OCI-LY1 (cell line): ENCODE results near the gene EME2.

Experiments used
- H2AFZ ChIP-seq: fragments of 200-600 bp; sonication (generic), shearing (Covaris generic); 2 replicates; pipeline ENCODE4 v1.6.0; 2014; ENCODE audit warnings: antibody characterized with exemption, mild to moderate bottlenecking, low read length
- H3F3A ChIP-seq: fragments of 200-600 bp; sonication (generic), shearing (Covaris generic); 2 replicates; pipeline ENCODE4 v1.6.0; 2014; ENCODE audit warnings: mild to moderate bottlenecking, antibody characterized with exemption, low read length, moderate library complexity; ENCODE audit not compliant: insufficient read depth
- H3K27ac ChIP-seq: fragments of 200-600 bp; sonication (generic); 2 replicates; pipeline ENCODE4 v1.5.1; 2014; ENCODE audit warnings: low read length, mixed run types, mild to moderate bottlenecking, low read depth; ENCODE audit not compliant: poor library complexity, severe bottlenecking
- H3K27me3 ChIP-seq: fragments of 200-600 bp; sonication (generic); 2 replicates; pipeline ENCODE4 v1.6.0; 2014; ENCODE audit warnings: antibody characterized with exemption, mild to moderate bottlenecking, low read length, moderate library complexity; ENCODE audit not compliant: insufficient read depth
- H3K36me3 ChIP-seq: fragments of 200-600 bp; sonication (generic); 2 replicates; pipeline ENCODE4 v1.6.1; 2014; ENCODE audit warnings: mild to moderate bottlenecking, antibody characterized with exemption, low read length, moderate library complexity, mixed read lengths; ENCODE audit not compliant: insufficient read depth
- H3K4me1 ChIP-seq: fragments of 200-600 bp; sonication (generic); 2 replicates; pipeline ENCODE4 v1.5.1; 2014; ENCODE audit warnings: mild to moderate bottlenecking, low read length, moderate library complexity; ENCODE audit not compliant: insufficient read depth, severe bottlenecking
- H3K4me2 ChIP-seq: fragments of 200-600 bp; sonication (generic), shearing (Covaris generic); 2 replicates; pipeline ENCODE4 v1.6.1; 2014; ENCODE audit warnings: low read length
- H3K4me3 ChIP-seq: fragments of 200-600 bp; sonication (generic); 2 replicates; pipeline ENCODE4 v1.5.1; 2014; ENCODE audit warnings: low read length, low read depth, mild to moderate bottlenecking, mixed read lengths; ENCODE audit not compliant: poor library complexity, severe bottlenecking
- H3K79me2 ChIP-seq: fragments of 200-600 bp; shearing (Covaris generic); 2 replicates; pipeline ENCODE4 v1.6.1; 2016; ENCODE audit warnings: mixed run types, low read length, mixed read lengths; ENCODE audit not compliant: insufficient read depth
- H3K9ac ChIP-seq: fragments of 200-600 bp; sonication (generic), shearing (Covaris generic); 2 replicates; pipeline ENCODE4 v1.6.1; 2014; ENCODE audit warnings: mild to moderate bottlenecking, low read length, mixed read lengths
- H3K9me2 ChIP-seq: fragments of 200-600 bp; sonication (generic), shearing (Covaris generic); 2 replicates; pipeline ENCODE4 v1.6.1; 2014; ENCODE audit warnings: low read depth, mild to moderate bottlenecking, low read length, mixed read lengths
- H3K9me3 ChIP-seq: fragments of 200-600 bp; shearing (Covaris generic); 2 replicates; pipeline ENCODE4 v1.6.1; 2014; ENCODE audit warnings: low read length, mixed read lengths
- H4K20me1 ChIP-seq: fragments of 200-600 bp; sonication (generic), shearing (Covaris generic); 2 replicates; pipeline ENCODE4 v1.6.0; 2016; ENCODE audit warnings: mild to moderate bottlenecking, low read length; ENCODE audit not compliant: insufficient read depth
- CTCF ChIP-seq: fragments of 200-600 bp; sonication (generic), shearing (Covaris generic); IDR thresholded peaks from 2 replicates; pipeline ENCODE4 v1.5.1; 2017; ENCODE audit warnings: mild to moderate bottlenecking, antibody characterized with exemption, low read length, moderate library complexity, mixed read lengths
- EZH2 ChIP-seq: fragments of 200-600 bp; sonication (generic), shearing (Covaris generic); IDR thresholded peaks from 2 replicates; pipeline ENCODE4 v1.8.0; 2017; ENCODE audit warnings: borderline replicate concordance, mixed run types, mild to moderate bottlenecking, antibody characterized with exemption, low read length, moderate library complexity, mixed read lengths

The EME2 gene

GRCh38 chr16:1767116-1767994 lies 5.3 kb upstream of the EME2 start:
- Histone ChIP-seq H3K9ac (no peak overlapping the region), H3K4me2 (no peak overlapping the region), H3F3A (no peaks in the 10 kb centered on the region), H3K27me3 (no peaks in the 10 kb centered on the region), H3K9me2 (no peaks in the 10 kb centered on the region), H3K36me3 (peaks cover 78% of the 10 kb centered on the region), H4K20me1 (no peaks in the 10 kb centered on the region), H3K9me3 (no peaks in the 10 kb centered on the region), H2AFZ (no peak overlapping the region), H3K4me1 (peaks cover 10% of the 10 kb centered on the region), H3K79me2 (0 out of 2 replicates have a peak, but pooled peaks cover 3% of the 10 kb centered on the region), H3K4me3 (no peak overlapping the region), H3K27ac (no peak overlapping the region)
- no peak for TF ChIP-seq EZH2
- no peak for TF ChIP-seq CTCF

GRCh38 chr16:1768061-1768766 lies 4.4 kb upstream of the EME2 start:
- Histone ChIP-seq H3K27ac (no peak overlapping the region), H3K4me2 (no peak overlapping the region), H3K4me1 (peaks cover 10% of the 10 kb centered on the region), H3F3A (no peaks in the 10 kb centered on the region), H2AFZ (no peak overlapping the region), H3K9me2 (no peaks in the 10 kb centered on the region), H3K27me3 (no peaks in the 10 kb centered on the region), H3K36me3 (peaks cover 70% of the 10 kb centered on the region), H3K4me3 (no peak overlapping the region), H3K9me3 (no peaks in the 10 kb centered on the region), H4K20me1 (no peaks in the 10 kb centered on the region), H3K79me2 (0 out of 2 replicates have a peak, but pooled peaks cover 3% of the 10 kb centered on the region), H3K9ac (no peak overlapping the region)
- TF ChIP-seq CTCF, result no peak
- no peak for TF ChIP-seq EZH2

- H3K9me2 ChIP-seq, result no peaks in the 10 kb centered on the region
- H3K79me2 ChIP-seq, result 0 out of 2 replicates have a peak, but pooled peaks cover 3% of the 10 kb centered on the region
These were observed 3.7 kb upstream of the EME2 start for GRCh38 chr16:1768767-1769401.

More at GRCh38 chr16:1768767-1769401, 3.7 kb upstream of the EME2 start:
- Histone ChIP-seq H3F3A (no peaks in the 10 kb centered on the region), H3K9me3 (no peaks in the 10 kb centered on the region), H3K27me3 (no peaks in the 10 kb centered on the region), H2AFZ (no peak overlapping the region), H3K27ac (no peak overlapping the region), H3K4me1 (peaks cover 14% of the 10 kb centered on the region), H3K4me2 (no peak overlapping the region), H3K36me3 (peaks cover 66% of the 10 kb centered on the region), H3K4me3 (no peak overlapping the region), H3K9ac (no peak overlapping the region), H4K20me1 (no peaks in the 10 kb centered on the region)
- TF ChIP-seq EZH2, result no peak
- no peak for TF ChIP-seq CTCF
